ENCODE measurements around the gene UBXN10. TPM values are rescaled to one million over a fixed set of nuclear protein-coding genes. Genes with fewer than 3 reads are reported as not detected.

UBXN10 gene
- total and polyA plus RNA-seq, 11 donors = 0.14 to 2.6 (median 1.1) TPM

GRCh38 chr1:20167126-20167525 lies 18.8 kb upstream of the UBXN10 start:
- 71 to 83% (median 81%) methylated on average over 8 of the region's 8 CpGs for WGBS, 4 donors
- intact Hi-C loops (cut with DNase I) = no loop called here
- H3K4me1 ChIP-seq = peaks cover 0 to 23% (median 0%) of the 10 kb centered on the region in 12 donors
- DNase-seq (no peak), ATAC-seq (no peak)
- no peaks in the 10 kb centered on the region for H3K36me3 ChIP-seq
- no peak for TF ChIP-seq CTCF (IDR thresholded peaks at IDR 0.05)
- TF ChIP-seq POLR2A (IDR thresholded peaks at IDR 0.05) = no peak
- no peak overlapping the region for H3K4me3 ChIP-seq
- no peaks in the 10 kb centered on the region for H3K9me3 ChIP-seq
- H3K27ac ChIP-seq = peak overlapping the region in 1 of 12 donors; percentile 69
- peaks cover 0 to 23% (median 0%) of the 10 kb centered on the region in 9 donors for H3K27me3 ChIP-seq

- intact Hi-C loops (cut with DNase I) = no loop called here
- DNase-seq = peak in 1 of 5 donors; percentile 28
Observed at GRCh38 chr1:20168564-20169491, 17.1 kb upstream of the UBXN10 start.

GRCh38 chr1:20169932-20170331 lies 16.0 kb upstream of the UBXN10 start:
- WGBS, 4 donors = 87 to 90% (median 90%) methylated on average over 3 to 5 of the region's 5 CpGs

More at GRCh38 chr1:20168564-20169491, 17.1 kb upstream of the UBXN10 start:
- H3K36me3 ChIP-seq = no peaks in the 10 kb centered on the region
- H3K27me3 ChIP-seq = peaks cover 0 to 17% (median 0%) of the 10 kb centered on the region in 9 donors
- no peak for TF ChIP-seq CTCF (IDR thresholded peaks at IDR 0.05)
- TF ChIP-seq POLR2A (IDR thresholded peaks at IDR 0.05) = no peak
- WGBS, 4 donors = 77 to 85% (median 78%) methylated on average over 9 of the region's 9 CpGs
- no peak for ATAC-seq
- H3K9me3 ChIP-seq = no peaks in the 10 kb centered on the region
- H3K4me1 ChIP-seq = peaks cover 0 to 22% (median 0%) of the 10 kb centered on the region in 12 donors
- no peak overlapping the region for H3K4me3 ChIP-seq
- no peak overlapping the region for H3K27ac ChIP-seq

More at GRCh38 chr1:20169932-20170331, 16.0 kb upstream of the UBXN10 start:
- Histone ChIP-seq H3K9me3 (no peaks in the 10 kb centered on the region), H3K27me3 (peaks cover 0 to 15% (median 0%) of the 10 kb centered on the region in 9 donors), H3K36me3 (no peaks in the 10 kb centered on the region), H3K4me3 (no peak overlapping the region), H3K4me1 (peaks cover 0 to 11% (median 0%) of the 10 kb centered on the region in 12 donors), H3K27ac (no peak overlapping the region)
- ATAC-seq (no peak), DNase-seq (no peak)
- no peak for TF ChIP-seq POLR2A (IDR thresholded peaks at IDR 0.05)
- TF ChIP-seq CTCF (IDR thresholded peaks at IDR 0.05) = no peak
- intact Hi-C loops (cut with DNase I) = no loop called here
